ENCODE results near the gene LMBR1.
A peak's percentile ranks its signal among the peaks of the same experiment; 100 is the strongest.
"Not testable (repeated sequence)": the region's sequence is repeated elsewhere in the genome, so short reads cannot be mapped to it uniquely, and the experiment has no call there.

LMBR1 gene

DNA sequence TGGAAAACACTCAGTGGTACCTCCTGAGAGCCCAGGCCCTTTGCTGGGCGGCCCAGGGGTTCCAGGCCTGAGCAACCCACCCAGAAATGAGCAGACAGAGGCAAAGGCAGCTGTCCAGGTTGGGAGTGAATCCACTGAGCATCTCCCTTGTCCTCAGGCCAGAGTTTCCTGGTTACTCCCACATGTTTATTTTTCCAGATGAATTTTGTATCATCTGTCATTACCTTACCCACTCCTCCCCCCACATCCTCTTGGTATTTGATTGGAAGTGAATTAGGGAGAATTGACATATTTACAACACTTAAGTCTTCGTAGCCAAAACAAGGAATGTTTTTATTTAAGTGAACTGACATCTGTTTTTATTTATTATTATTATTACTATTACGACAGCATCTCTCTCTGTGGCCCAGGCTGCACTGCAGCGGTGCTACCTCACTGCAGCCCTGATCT is 13.2 kb upstream of the LMBR1 start:
- DNase-seq (ENCODE audit: low spot score): no peak

DNA sequence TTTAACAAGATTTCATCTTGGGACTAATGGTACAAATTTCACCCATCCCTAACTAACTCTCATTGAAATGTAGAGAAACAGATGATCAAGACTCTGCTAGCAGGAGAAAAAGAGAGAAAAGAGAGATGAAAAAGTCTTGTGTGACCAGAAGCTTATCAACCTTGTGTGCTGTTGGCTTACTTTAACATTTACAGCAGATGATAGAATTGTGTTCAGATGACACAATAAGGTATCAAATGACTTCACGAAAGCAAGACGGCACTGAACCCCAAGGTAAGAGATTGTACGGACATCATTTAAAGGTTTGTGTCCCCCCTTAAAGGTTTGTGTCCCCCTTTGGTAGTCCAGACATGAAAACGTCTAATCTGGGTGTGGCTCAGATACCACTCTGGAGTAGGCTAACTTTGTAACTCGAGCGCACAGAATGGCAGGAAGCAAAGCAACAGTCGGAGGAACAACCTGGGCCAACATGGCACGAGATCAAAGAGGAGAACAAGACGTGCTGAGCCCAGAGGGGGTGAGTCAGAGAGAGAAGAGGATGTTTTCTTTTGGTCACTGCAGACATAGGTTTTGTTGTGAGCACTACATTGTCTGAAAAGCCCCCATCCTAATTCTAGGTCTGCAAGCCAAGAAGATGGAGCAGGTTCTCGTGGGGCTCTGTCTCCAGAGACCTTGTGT is 10.4 kb upstream of the LMBR1 start:
- peak; percentile 29 for DNase-seq (ENCODE audit: low spot score)

DNA sequence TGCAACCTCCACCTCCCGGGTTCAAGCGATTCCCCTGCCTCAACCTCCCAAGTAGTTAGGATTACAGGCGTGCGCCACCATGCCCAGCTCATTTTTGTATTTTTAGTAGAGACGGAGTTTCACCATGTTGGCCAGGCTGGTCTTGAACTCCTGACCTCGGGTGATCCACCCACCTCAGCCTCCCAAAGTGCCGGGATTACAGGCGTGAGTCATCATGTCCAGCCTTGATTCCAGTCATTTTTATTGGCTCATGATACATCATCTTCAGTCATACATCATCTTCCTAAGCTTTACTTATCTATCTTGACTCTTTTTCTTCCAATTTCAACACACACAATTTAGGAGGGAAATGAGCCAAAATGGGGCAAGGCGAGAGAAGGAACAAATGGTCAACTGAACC is 7.1 kb upstream of the LMBR1 start:
- not testable (repeated sequence) for DNase-seq (ENCODE audit: low spot score)

DNA sequence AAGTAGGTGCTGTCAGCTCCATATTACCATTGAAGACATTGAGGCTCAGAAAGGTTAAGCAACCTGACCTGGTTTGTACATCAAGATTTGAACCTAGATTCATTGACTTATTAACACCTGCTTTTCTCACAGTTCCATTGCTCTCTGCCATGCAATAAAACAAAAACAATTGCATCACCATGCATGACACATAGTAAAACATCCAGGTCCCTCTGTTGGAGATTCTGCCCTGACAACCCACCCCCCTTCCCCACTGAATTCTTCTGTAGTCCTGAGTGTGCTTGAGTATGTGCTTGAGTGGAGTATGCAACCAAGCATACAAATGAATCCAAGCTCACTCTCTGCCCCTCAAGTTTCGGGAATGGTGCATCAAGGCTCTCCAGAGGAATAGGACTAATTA is 6.0 kb upstream of the LMBR1 start:
- DNase-seq (ENCODE audit: low spot score): peak; percentile 63

DNA sequence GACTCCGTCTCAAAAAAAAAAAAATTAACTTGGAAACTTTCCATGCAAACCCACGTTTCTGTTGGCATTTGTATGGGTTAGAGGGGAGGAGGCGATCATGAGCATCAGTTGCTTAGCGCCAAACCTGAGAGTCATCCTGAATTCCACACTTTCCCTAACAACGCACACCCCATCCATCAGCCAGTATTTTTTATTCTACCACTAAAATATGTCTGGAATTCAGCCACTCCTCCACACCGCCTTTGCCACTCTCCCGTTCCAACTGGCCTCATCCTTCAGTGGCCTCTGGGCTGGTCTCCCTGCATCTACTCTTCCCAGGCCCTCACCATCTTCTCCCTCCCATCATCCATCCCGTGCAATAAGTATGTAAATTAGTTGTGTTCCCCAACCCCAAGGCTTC is 4.7 kb upstream of the LMBR1 start:
- peak; percentile 86 for DNase-seq (ENCODE audit: low spot score)

DNA sequence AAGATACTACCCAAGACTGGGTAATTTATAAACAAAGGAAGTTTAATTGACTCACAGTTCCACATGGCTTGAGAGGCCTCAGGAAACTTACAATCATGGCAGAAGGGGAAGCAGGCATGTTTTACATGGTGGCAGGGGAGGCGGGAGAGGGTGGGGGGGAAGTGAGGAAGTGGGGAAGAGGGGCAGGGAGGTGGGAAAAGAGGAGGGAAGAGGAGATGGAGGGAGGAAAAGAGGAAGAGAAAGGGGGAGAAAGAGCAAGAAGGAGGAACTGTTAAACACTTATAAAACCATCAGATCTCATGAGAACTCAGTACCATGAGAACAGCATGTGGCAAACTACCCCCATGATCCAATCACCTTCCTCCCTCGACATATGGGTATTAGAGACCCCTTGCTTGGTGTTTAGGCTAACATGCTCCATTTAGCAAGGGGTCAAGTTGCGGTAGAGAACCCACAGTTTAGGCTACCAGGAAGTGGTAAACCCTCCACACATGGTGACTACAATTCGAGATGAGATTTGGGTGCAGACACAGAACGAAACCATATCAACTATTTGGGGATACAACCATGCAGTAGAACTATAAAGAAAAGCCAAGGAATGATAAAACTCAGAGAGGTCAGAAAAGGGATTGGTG is 3.5 kb upstream of the LMBR1 start:
- no peak for DNase-seq (ENCODE audit: low spot score)

DNA sequence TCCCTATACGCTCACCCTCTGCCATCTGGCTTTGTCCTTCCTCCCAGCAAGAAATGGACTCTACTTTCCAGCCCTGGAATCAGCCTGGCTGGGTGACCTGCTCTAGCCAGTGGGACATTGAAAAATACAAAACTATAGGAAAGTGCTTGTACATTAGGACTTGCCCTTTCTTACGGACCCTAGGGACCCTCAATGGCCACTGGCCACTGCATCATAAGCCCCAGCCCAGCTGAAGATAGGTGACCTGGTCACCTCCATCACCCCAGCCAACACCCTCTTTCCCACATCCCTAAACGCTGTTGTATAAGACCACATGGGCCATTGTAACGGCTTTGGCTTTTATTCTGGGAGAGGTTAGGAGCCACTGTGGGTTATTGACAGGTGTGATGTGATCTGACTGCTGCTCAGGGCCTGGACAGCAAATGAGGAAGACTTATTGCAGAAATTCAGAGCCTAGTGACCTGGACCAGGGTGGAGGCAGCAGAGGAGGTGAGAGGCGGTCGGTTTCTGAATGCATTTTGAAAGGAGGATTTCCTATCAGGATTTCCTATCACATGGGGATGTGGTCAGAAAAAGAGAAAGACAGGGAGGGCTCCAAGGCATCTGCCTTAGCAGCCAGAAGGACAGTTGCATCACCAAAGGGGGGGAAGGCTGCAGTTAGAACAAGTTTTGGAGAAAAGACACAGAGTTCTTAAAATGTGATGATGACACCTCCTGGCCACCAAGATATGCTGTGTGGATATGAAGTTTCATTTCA is 2.2 kb upstream of the LMBR1 start:
- no peak for DNase-seq (ENCODE audit: low spot score)

DNA sequence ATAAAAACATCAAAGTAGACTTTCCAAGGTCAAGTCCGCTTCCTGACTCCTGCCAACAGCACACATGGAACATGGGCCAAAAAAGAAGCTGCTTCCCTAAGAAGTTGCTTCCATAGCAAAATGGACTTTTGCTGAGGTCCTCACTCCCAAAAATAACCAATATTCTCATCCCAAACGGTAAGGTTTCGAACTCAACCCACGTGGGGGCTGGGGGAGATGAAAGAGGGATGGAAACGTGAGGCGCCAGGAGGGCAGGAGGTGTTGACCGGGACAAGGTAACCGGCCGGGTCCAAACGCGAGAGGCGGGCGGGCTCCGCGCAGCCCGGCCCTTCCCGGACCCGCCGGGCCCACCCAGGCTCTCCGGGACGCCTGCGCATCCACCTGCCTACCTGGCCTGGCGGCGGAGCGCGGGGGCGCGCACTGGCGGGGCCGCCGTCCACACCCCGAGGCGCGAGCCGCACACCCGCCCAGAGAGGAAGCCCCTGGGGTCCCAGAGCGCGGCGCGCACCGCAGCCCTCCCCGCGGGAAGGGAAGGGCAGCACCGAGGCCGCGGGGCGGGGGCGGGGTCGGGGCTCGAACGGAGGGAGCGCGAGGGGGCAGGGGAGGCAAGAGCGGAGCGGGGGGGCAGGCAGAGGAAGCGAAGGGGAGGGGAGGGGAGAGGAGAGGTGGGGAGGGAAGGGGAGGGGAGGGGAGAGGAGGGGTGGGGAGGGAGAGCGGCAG is 742 bp downstream of the LMBR1 start:
- peak; percentile 53 for DNase-seq (ENCODE audit: low spot score)

DNA sequence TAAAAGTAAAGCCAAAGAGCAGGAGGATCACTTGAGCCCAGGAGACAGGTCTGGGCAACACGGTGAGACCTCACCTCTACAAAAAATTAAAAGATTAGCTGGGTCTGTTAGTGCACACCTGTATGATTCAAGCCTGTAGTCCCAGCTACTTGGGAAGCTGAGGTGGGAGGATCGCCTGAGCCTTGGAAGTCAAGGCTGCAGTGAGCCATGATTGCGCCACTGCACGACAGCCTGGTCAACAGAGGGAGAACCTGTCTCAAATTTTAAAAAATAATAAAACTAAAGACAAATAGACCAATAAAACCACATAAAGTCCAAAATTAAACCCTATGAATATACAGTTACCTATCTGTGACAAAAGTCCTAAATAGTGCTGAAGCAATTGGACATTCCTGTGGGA is 3.2 kb downstream of the LMBR1 start:
- DNase-seq (ENCODE audit: low spot score): no peak

DNA sequence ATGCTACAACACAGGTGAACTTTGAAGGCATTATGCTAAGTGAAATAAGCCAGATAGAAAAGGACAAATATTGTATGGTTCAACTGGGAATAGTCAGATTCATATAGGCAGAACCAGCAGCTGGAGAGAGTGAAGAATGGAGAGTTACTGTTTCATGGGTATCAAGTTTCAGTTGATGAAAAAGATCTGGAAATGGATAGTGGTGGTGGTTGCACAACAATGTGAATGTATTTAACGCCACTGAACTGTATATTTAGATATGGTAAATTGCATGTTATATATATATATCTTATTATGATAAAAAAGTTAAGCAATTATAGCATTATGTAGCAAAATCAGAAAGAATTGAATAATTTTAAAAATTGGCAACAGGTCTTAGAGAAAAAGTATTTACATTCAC is 3.9 kb downstream of the LMBR1 start:
- no peak for DNase-seq (ENCODE audit: low spot score)

DNA sequence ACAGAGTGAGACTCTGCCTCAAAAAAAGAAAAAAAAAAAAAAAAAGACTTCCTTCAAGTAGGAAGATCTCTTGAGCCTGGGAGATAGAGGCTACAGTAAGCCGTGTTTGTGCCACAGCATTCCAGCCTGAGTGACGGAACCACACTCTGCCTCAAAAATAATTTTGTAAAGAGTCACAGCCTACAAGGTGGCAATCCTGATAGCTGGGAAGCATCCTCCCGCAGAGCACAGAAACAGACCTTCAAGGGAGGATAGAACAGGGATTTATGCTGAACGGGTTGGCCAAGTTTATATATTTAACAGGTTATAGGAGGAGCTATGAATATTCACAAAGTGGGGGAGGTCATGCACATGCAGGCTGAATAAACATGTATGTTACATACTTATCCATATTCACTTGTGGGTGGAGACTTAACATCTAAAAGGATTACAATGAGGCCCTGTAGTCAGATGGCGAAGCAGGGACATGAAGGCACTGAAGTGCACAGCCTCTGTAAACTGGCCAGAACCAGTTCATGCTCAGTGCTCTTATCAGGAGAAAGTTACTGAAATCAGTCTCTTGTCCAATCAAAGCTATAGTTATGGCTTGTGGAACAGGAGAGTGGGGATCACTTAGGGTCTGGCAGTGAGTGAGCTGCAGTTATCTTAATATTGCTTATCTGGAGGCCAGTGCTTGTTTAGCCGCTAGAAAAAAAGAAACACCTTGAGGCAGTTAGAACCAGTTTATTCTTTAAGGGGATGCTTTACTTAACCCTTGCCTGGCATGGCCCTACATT is 6.8 kb downstream of the LMBR1 start:
- no peak for DNase-seq (ENCODE audit: low spot score)

DNA sequence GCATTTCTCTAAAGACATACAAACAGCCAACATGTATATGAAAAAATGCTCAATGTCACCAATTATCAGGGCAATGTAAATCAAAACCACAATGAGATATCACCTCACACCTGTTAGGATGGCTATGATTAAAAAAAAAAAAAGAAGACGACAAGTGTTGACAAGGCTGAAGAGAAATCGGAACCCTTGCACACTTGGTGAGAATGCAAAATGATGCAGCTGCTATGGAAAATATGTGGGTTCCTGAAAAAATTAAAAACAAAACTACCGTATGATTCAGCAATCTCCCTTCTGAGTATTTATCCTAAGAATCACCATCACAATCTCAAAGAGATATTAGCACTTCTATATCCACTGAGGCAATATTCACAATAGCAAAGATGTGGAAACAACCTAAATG is 11.3 kb downstream of the LMBR1 start:
- no peak for DNase-seq (ENCODE audit: low spot score)

DNA sequence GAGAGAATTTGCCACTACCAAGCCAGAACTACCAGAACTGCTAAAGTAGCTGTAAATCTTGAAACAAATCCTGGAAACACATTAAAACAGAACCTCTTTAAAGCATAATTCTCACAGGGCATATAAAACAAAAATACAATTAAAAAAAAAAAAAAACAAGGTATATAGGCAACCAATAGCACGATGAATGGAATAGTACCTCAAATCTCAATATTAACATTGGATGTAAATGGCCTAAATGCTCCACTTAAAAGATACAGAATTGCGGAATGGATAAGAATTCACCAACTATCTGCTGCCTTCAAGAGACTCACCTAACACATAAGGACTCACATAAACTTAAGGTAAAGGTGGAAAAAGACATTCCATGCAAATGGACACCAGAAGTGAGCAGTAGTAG is 17.2 kb downstream of the LMBR1 start:
- DNase-seq (ENCODE audit: low spot score): no peak

DNA sequence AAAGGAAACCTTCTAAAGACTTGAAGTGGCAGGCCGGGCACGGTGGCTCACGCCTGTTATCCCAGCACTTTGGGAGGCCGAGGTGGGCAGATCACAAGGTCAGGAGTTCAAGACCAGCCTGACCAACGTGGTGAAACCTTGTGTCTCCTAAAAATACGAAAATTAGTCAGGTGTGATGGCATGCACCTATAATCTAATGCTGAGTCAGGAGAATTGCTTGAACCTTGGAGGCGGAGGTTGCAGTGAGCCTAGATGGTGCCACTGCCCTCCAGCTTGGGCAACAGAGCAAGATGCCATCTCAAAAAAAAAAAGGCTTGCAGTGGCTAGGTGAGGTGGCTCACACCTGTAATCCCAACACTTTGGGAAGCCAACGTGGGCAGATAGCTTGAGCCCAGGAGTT is 24.6 kb downstream of the LMBR1 start:
- not testable (repeated sequence) for DNase-seq (ENCODE audit: low spot score)

DNA sequence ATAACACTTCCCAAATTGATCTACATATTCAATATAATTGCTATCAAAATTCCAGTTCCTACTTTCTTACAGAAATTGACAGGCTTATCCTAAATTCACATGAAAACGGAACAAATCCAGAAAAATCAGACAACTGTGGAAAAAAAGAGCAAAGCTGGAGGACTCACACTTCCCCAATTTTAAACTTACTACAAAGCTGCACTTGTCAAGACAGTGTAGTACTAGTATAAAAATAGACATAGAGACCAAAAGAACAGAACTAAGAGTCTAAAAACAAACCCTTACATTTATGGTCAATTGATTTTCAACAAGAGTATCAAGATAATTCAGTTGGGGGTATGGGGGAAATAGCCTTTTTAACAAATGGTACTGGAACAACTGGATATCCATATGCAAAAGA is 27.5 kb downstream of the LMBR1 start:
- no peak for DNase-seq (ENCODE audit: low spot score)

DNA sequence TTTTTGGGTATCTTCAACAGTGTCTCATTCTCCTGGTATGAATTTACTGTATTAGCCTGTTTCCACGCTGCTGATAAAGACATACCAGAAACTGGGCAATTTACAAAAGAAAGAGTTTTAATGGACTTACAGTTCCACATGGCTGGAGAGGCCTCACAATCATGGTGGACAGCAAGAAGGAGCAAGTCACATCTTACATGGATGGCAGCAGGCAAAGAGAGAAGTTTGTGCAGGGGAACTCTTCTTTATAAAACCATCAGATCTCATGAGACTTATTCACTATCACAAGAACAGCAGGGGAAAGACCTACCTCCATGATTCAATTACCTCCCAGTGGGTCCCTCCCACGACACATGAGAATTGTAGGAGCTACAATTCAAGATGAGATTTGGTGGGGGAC is 31.0 kb downstream of the LMBR1 start:
- not testable (repeated sequence) for DNase-seq (ENCODE audit: low spot score)

DNA sequence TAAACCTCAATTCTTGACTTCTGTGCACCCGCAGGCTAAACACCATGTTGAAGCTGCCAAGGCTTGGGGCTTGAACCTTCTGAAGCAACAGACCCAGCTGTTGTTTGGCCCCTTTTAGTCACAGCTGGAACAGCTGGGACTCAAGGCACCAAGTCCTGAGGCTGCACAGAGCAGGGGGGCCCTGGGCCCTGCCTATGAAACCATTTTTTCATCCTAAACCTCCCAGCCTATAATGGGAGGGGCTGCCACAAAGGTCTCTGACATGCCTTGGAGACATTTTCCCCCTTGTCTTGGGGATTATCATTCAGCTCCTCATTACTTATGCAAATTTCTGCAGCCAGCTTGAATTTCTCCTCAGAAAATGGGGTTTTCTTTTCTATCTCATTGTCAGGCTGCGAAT is 31.8 kb downstream of the LMBR1 start:
- no peak for DNase-seq (ENCODE audit: low spot score)

DNA sequence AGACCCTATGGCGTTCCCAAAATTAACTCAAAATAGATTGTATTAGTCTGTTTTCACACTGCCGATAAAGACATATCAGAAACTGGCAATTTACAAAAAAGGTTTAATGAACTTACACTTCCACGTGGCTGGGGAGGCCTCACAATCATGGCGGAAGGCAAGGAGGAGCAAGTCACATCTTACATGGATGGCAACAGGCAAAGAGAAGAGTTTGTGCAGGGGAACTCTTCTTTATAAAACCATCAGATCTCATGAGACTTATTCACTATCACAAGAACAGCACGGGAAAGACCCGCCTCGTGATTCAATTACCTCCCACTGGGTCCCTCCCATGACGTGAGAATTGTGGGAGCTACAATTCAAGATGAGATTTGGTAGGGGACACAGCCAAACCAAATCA is 32.9 kb downstream of the LMBR1 start:
- DNase-seq (ENCODE audit: low spot score): not testable (repeated sequence)

DNA sequence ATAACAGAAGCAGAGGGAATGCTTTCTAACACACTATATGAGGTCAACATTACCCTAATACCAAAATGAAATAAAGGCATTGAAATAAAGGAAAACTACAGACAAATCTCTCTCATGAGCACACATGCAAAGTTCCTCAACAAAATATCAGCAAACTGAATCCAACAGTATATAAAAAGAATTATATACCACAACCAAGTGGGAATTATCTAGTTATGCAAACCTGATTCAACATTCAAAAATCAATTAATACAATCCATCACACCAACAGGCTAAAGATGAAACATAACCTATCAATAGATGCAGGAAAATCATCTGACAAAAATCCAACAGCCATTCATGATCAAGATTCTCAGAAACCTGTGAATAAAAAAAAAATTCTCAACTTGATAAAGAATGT is 34.5 kb downstream of the LMBR1 start:
- DNase-seq (ENCODE audit: low spot score): no peak

DNA sequence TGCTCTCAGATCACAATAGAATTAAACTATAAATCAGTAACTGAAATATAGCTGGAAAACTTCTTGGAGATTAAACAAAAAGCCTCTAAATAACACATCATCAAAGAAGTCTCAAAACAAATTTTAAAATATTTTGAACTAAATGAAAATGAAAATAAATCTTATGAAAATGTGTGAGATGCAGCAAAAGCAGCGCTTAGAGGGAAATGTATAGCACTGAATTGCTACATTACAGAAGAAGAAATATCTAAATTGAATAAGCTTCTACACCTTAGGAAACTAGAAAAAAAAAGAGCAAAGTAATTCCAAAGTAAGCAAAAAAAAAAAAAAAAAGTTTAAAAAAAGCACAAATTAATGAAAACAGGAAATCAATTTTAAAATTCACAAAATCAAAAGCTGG is 35.2 kb downstream of the LMBR1 start:
- no peak for DNase-seq (ENCODE audit: low spot score)

DNA sequence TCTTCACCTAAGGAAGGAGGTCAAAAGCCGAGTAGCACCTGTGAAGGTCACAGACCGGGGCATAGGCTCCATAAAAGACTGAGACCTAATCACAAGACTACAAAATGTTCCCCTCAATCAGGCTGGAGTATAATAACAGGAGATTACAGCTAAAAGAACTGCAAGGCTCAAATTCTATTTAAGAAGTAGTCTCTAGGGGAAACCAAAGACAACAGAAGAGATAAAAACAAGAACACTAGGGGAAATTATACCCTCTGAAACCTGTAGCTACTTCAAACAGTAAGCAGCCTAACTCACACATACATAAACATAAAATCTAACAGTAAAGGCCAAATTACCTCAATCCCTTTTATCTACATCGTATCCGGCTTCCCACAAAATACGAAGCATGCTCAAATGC is 38.3 kb downstream of the LMBR1 start:
- no peak for DNase-seq (ENCODE audit: low spot score)

DNA sequence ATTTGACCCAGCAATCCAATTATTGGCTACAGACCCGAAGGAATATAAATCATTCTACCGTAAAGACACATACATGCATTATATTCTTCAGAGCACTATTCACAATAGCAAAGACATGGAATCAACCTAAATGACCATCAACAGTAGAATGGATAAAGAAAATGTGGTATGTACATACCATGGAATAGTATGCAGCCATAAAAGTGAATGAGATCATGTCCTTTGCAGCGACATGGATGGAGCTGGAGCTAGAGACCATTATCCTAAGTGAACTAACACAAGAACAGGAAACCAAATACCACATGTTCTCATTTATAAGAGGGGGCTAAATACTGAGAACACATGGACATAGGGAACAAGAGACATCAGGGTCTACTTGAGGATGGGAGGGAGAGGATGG is 44.0 kb downstream of the LMBR1 start:
- no peak for DNase-seq (ENCODE audit: low spot score)

Data from kidney tubule cell (primary cell).